GM12878 (cell line): ENCODE data around the gene CDK11B. TPM values are rescaled to one million over a fixed set of nuclear protein-coding genes. Genes with fewer than 3 reads are reported as not detected.

Source experiments
- ATAC-seq: fragments of 200-7000 bp; cut with Tn5 transposase; 3 replicates; pipeline ENCODE4 v1.9.1; 2020; ENCODE audit warnings: mild to moderate bottlenecking, moderate library complexity
- BruUV-seq: library from RNA; stranded (reverse); fragments of 400-500 nt; replicated peaks from 2 replicates; lab custom pipeline; 2021; lab: Mats Ljungman, UMichigan
- CTCF ChIA-PET: fragments of 300-600 bp; sonication (Branson Sonifier 250); formaldehyde crosslinking; extraction: SDS; loops from one replicate; lab custom pipeline; 2021; ENCODE audit warnings: inconsistent platforms; lab: Yijun Ruan, JAX
- POLR2A ChIA-PET: fragments of 350-600 bp; formaldehyde crosslinking; extraction: SDS; loops from one replicate; lab custom pipeline; 2021; ENCODE audit warnings: inconsistent platforms; lab: Charles Lee
- RAD21 ChIA-PET: fragments of 300-600 bp; sonication (Branson Sonifier 250); formaldehyde crosslinking; loops from one replicate; lab custom pipeline; 2023; ENCODE audit warnings: antibody characterized with exemption; ENCODE audit not compliant: unreplicated experiment; lab: Charles Lee
- SMC1A ChIA-PET: fragments of 300-600 bp; sonication (Branson Sonifier 250); formaldehyde crosslinking; loops from one replicate; lab custom pipeline; 2023; ENCODE audit not compliant: unreplicated experiment, uncharacterized antibody; lab: Charles Lee
- DNase-seq: peaks from one replicate; pipeline ENCODE4 v3.0.0-alpha.2; 2011; ENCODE audit warnings: low read depth, low spot score
- FAIRE-seq: peaks from 3 replicates; lab custom pipeline; 2011; peaks lifted over from hg19 to GRCh38; lab: Jason Lieb, UNC
- H2AFZ ChIP-seq: 2 replicates; pipeline ENCODE4 v1.6.0; 2011; ENCODE audit warnings: low read depth, low read length, control low read depth; ENCODE audit not compliant: control insufficient read depth
- H3K27ac ChIP-seq: 2 replicates; pipeline ENCODE4 v1.5.1; 2011; ENCODE audit warnings: control low read depth; ENCODE audit not compliant: control insufficient read depth, insufficient read depth
- H3K27me3 ChIP-seq, 2 experiments: replicated peaks in 1 of 2; 2 replicates each; pipeline versions ENCODE4 v1.6.0 to v1.6.1; 2011; ENCODE audit warnings: low read length in 1 of 2; ENCODE audit not compliant: control insufficient read depth in 2 of 2, insufficient read depth in 2 of 2
- H3K36me3 ChIP-seq, 2 experiments: 2 replicates each; pipeline ENCODE4 v1.5.1; 2011; ENCODE audit warnings: low read length in 1 of 2; ENCODE audit not compliant: control insufficient read depth in 2 of 2, insufficient read depth in 2 of 2
- H3K4me1 ChIP-seq: 2 replicates; pipeline ENCODE4 v1.6.1; 2011; ENCODE audit warnings: mild to moderate bottlenecking, low read length, moderate library complexity, mixed read lengths; ENCODE audit not compliant: control insufficient read depth, insufficient read depth
- H3K4me2 ChIP-seq: 2 replicates; pipeline ENCODE4 v1.6.0; 2011; ENCODE audit warnings: control low read depth; ENCODE audit not compliant: control insufficient read depth, insufficient read depth
- H3K4me3 ChIP-seq: fragments of 200-600 bp; sonication (generic); 2 replicates; pipeline ENCODE4 v1.5.1; 2016
- H3K79me2 ChIP-seq: 2 replicates; pipeline ENCODE4 v1.6.0; 2011; ENCODE audit warnings: low read length; ENCODE audit not compliant: control insufficient read depth, insufficient read depth
- H3K9ac ChIP-seq: 2 replicates; pipeline ENCODE4 v1.8.0; 2011; ENCODE audit warnings: low read length, control low read depth, mixed read lengths; ENCODE audit not compliant: control insufficient read depth, insufficient read depth
- H3K9me3 ChIP-seq: replicated peaks from 3 replicates; pipeline ENCODE4 v1.5.1; 2011; ENCODE audit warnings: mild to moderate bottlenecking, low read length; ENCODE audit not compliant: control insufficient read depth, insufficient read depth
- H4K20me1 ChIP-seq: 2 replicates; pipeline ENCODE4 v1.6.0; 2011; ENCODE audit not compliant: control insufficient read depth, insufficient read depth
- KDM1A ChIP-seq: fragments of 200-600 bp; sonication (generic); IDR thresholded peaks from 2 replicates; pipeline ENCODE4 v1.6.1; 2016; ENCODE audit warnings: borderline replicate concordance
- SUZ12 ChIP-seq: fragments of 200-600 bp; sonication (generic); IDR thresholded peaks from one replicate; pipeline ENCODE4 v1.6.1; 2018; ENCODE audit warnings: antibody characterized with exemption, mild to moderate bottlenecking; ENCODE audit not compliant: unreplicated experiment
- WGBS: methylation state at CpG from one replicate; pipeline ENCODE4 v1.1.6; 2016; ENCODE audit warnings: low lambda C conversion rate; ENCODE audit not compliant: insufficient replicate concordance, insufficient coverage; ENCODE audit errors: missing lambda C conversion rate; 5-methylcytosine and 5-hydroxymethylcytosine counted together
- in situ Hi-C: fragments of 300-500 bp; cut with MboI; formaldehyde crosslinking; loops from 9 replicates; pipeline ENCODE4 v1.14.3; 2018; ENCODE audit warnings: mixed read lengths
- intact Hi-C: fragments of 100-400 bp; cut with micrococcal nuclease; formaldehyde crosslinking; loops from one replicate; pipeline ENCODE4 v1.14.2; 2022; ENCODE audit not compliant: unreplicated experiment
- polyA plus RNA-seq, 11 experiments: library from polyadenylated mRNA; depleted of rRNA in 4 of 11; unstranded in 6 of 11; stranded (reverse) in 5 of 11; fragments of >200 nt; fragmentation: Nextera tagmentation in 4 of 11; fragmentation: Illumina TruSeq in 1 of 11; extraction: Ambion mirVana in 4 of 11; extraction: Trizol in 1 of 11; gene quantifications; 1 replicate in 1 of 11; 2 replicates in 10 of 11; pipeline versions ENCODE4 v1.2.1 to v1.2.3, GENCODE V29; 2011 to 2016; ENCODE audit warnings: inconsistent platforms in 2 of 11, missing spikeins in 2 of 11, low read depth in 1 of 11
- total RNA-seq, 4 experiments: library from RNA; depleted of rRNA in 3 of 4; stranded (reverse); fragments of >200 nt in 3 of 4; fragmentation: Illumina TruSeq in 1 of 4; extraction: Trizol in 1 of 4; gene quantifications; 2 replicates each; pipeline versions ENCODE4 v1.2.1 to v1.2.3, GENCODE V29; 2013 to 2021
- TF ChIP-seq, protein P1 (sequence below): fragments of 450-650 bp; IDR thresholded peaks from 2 replicates; pipeline ENCODE4 v1.6.1; 2017; ENCODE audit warnings: low read depth, mild to moderate bottlenecking, moderate library complexity
- TF ChIP-seq, protein P2 (sequence below): fragments of 450-650 bp; formaldehyde crosslinking; IDR thresholded peaks from 2 replicates; pipeline ENCODE4 v1.4.0; 2020; ENCODE audit warnings: mild to moderate bottlenecking, moderate library complexity

The CDK11B gene
- total and polyA plus RNA-seq, 10 of the 15 experiments (the other 5 are each of a cell fraction or from before 2014, with no cell fraction given) = 3.2 to 30.9 (median 18.0) TPM

DNA sequence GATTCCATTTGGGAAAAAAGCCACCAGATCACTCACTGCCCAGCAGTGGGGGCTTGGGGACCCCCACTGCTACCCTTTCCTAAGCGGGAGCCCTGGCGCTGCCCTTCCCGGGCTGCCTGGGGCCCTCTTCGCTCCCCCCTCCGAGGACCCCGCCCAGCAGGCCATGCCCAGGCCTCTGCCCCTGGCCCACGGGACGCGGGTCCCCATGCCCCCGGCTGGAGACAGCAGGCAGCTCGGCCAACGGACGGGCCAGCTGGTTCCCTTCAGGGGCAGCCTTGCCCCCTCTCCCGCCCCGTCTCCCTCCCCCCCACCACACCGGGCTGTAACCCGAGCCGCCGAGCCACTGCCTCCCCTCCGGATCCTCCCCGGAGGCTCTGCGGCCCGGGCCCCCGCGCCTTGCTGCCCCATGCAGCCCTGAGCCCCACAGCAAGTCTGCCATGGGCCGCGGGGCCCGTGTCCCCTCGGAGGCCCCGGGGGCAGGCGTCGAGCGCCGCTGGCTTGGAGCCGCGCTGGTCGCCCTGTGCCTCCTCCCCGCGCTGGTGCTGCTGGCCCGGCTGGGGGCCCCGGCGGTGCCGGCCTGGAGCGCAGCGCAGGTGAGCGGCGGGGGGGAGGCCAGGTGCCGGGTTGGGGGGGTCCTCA lies 26.9 kb downstream of the CDK11B start, which contains the start of gene MMP23B:
MMP23B (plus strand) TSS at position 392 of the 639 bp plus-strand sequence; CDS start at position 438, 46 bp downstream.
- CTCF ChIA-PET = no interaction called here
- peaks cover 0 to 2% of the 10 kb centered on the region in 2 experiments; a peak in 2 of 4 replicates for H3K27me3 ChIP-seq
- TF ChIP-seq, protein P1, sequence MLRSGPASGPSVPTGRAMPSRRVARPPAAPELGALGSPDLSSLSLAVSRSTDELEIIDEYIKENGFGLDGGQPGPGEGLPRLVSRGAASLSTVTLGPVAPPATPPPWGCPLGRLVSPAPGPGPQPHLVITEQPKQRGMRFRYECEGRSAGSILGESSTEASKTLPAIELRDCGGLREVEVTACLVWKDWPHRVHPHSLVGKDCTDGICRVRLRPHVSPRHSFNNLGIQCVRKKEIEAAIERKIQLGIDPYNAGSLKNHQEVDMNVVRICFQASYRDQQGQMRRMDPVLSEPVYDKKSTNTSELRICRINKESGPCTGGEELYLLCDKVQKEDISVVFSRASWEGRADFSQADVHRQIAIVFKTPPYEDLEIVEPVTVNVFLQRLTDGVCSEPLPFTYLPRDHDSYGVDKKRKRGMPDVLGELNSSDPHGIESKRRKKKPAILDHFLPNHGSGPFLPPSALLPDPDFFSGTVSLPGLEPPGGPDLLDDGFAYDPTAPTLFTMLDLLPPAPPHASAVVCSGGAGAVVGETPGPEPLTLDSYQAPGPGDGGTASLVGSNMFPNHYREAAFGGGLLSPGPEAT = no peak
- peak; percentile 89 for TF ChIP-seq SUZ12
- TF ChIP-seq KDM1A = no peak
- TF ChIP-seq, protein P2, sequence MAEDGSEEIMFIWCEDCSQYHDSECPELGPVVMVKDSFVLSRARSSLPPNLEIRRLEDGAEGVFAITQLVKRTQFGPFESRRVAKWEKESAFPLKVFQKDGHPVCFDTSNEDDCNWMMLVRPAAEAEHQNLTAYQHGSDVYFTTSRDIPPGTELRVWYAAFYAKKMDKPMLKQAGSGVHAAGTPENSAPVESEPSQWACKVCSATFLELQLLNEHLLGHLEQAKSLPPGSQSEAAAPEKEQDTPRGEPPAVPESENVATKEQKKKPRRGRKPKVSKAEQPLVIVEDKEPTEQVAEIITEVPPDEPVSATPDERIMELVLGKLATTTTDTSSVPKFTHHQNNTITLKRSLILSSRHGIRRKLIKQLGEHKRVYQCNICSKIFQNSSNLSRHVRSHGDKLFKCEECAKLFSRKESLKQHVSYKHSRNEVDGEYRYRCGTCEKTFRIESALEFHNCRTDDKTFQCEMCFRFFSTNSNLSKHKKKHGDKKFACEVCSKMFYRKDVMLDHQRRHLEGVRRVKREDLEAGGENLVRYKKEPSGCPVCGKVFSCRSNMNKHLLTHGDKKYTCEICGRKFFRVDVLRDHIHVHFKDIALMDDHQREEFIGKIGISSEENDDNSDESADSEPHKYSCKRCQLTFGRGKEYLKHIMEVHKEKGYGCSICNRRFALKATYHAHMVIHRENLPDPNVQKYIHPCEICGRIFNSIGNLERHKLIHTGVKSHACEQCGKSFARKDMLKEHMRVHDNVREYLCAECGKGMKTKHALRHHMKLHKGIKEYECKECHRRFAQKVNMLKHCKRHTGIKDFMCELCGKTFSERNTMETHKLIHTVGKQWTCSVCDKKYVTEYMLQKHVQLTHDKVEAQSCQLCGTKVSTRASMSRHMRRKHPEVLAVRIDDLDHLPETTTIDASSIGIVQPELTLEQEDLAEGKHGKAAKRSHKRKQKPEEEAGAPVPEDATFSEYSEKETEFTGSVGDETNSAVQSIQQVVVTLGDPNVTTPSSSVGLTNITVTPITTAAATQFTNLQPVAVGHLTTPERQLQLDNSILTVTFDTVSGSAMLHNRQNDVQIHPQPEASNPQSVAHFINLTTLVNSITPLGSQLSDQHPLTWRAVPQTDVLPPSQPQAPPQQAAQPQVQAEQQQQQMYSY (CRISPR knock-in tag) = no peak
- ATAC-seq = no peak
- no peak within 1 kb of the TSS for H3K9ac ChIP-seq
- no peak within 1 kb of the TSS; the same call in 1 of the 2 replicates for H3K4me2 ChIP-seq
- POLR2A ChIA-PET = no interaction called here
- no peak for FAIRE-seq
- H3K79me2 ChIP-seq = no peaks in the 10 kb centered on the region
- intact Hi-C loops = no loop called here
- H4K20me1 ChIP-seq = no peaks in the 10 kb centered on the region
- H3K4me3 ChIP-seq = no peak within 1 kb of the TSS
- SMC1A ChIA-PET = no interaction called here
- RAD21 ChIA-PET = no interaction called here
- in situ Hi-C loops = no loop called here
- BruUV-seq = no TSS peak
- DNase-seq = no peak
- WGBS = 28% methylated on average over 25 of the region's 48 CpGs
- H3K27ac ChIP-seq = no peak within 1 kb of the TSS
- H3K36me3 ChIP-seq = peaks cover 0 to 3% of the 10 kb centered on the region in 2 experiments; a peak in 2 of 4 replicates
- no peaks in the 10 kb centered on the region for H3K9me3 ChIP-seq
- H2AFZ ChIP-seq = no peak within 1 kb of the TSS
- H3K4me1 ChIP-seq = no peaks in the 10 kb centered on the region
